Stomach (tissue), 9 donors: Measurements from ENCODE around the gene TBC1D14. TPM values are rescaled to one million over a fixed set of nuclear protein-coding genes. Genes with fewer than 3 reads are reported as not detected.

Source experiments
- DNase-seq, 2 donors: peaks; one replicate each; pipeline versions ENCODE4 v3.0.0 to v3.0.0-alpha.2; 2013 to 2019
- H3K27ac ChIP-seq, 5 donors: fragments of 200-600 bp in 4 of 5; sonication (generic) in 4 of 5; one replicate each; pipeline ENCODE4 v1.5.1; 2013 to 2019; ENCODE audit warnings: mild to moderate bottlenecking in 1 of 5, moderate library complexity in 1 of 5
- H3K27me3 ChIP-seq, 3 donors: fragments of 200-600 bp; sonication (generic); one replicate each; pipeline ENCODE4 v1.5.1; 2017 to 2019; ENCODE audit warnings: mixed run types in 1 of 3
- H3K36me3 ChIP-seq, 4 donors: fragments of 200-600 bp; sonication (generic); 1 replicate in 3 of 4; 2 replicates in 1 of 4; pipeline ENCODE4 v1.5.1; 2016 to 2019
- H3K4me1 ChIP-seq, 4 donors: fragments of 200-600 bp; sonication (generic); one replicate each; pipeline ENCODE4 v1.5.1; 2016 to 2019
- H3K4me3 ChIP-seq, 4 donors: fragments of 200-600 bp; sonication (generic) in 3 of 4; one replicate each; pipeline ENCODE4 v1.5.1; 2016 to 2019; ENCODE audit warnings: mild to moderate bottlenecking in 1 of 4
- H3K9me3 ChIP-seq, 4 donors: fragments of 200-600 bp; sonication (generic); one replicate each; pipeline ENCODE4 v1.5.1; 2016 to 2019
- CTCF ChIP-seq, 7 experiments: fragments of 450-650 bp in 4 of 7; fragments of 200-600 bp in 3 of 7; sonication (generic) in 3 of 7; IDR thresholded peaks; one replicate each; pipeline ENCODE4 v1.5.1; 2016 to 2019; ENCODE audit warnings: antibody characterized with exemption in 7 of 7, control low read depth in 2 of 7, mild to moderate bottlenecking in 1 of 7
- EP300 ChIP-seq: sonication (generic); formaldehyde crosslinking; IDR thresholded peaks from one replicate; pipeline ENCODE4 v1.6.1; 2017; ENCODE audit warnings: antibody characterized with exemption
- POLR2A ChIP-seq, 4 donors: fragments of 450-650 bp; IDR thresholded peaks; one replicate each; pipeline ENCODE4 v1.6.1; 2016; ENCODE audit warnings: antibody characterized with exemption in 4 of 4, control low read depth in 2 of 4, mild to moderate bottlenecking in 1 of 4, moderate library complexity in 1 of 4
- POLR2AphosphoS5 ChIP-seq, 3 donors: sonication (generic); formaldehyde crosslinking; IDR thresholded peaks; one replicate each; pipeline ENCODE4 v1.6.1; 2016; ENCODE audit warnings: antibody characterized with exemption in 3 of 3
- WGBS, 5 donors: extraction: QIAGEN DNeasy Blood & Tissue Kit in 3 of 5; methylation state at CpG; one replicate each; pipeline versions ENCODE4 v1.1.5 to v1.1.7; 2013 to 2018; 5-methylcytosine and 5-hydroxymethylcytosine counted together
- intact Hi-C: fragments of 100-400 bp; cut with DNase I; formaldehyde crosslinking; loops from one replicate; pipeline ENCODE4 v1.15.1; 2023; ENCODE audit warnings: low total_unique reads
- polyA plus RNA-seq, 3 donors: library from polyadenylated mRNA; stranded (reverse); fragments of 200-250 nt; gene quantifications; one replicate each; pipeline ENCODE4 v1.2.3, GENCODE V29; 2013
- total RNA-seq, 5 donors: library from RNA; depleted of rRNA; stranded (reverse); fragments of >200 nt; gene quantifications; one replicate each; pipeline versions ENCODE4 v1.1.0 to v1.2.3, GENCODE V29; 2014 to 2016
- donor health status: healthy with polysubstance abuse.
- donor health status: Bipolar disorder and iron deficiency.
- donor health status: healthy.

Gene TBC1D14
- total and polyA plus RNA-seq, 8 donors, result 19.5 to 72.4 (median 40.4) TPM

- no peak overlapping the region for H3K4me3 ChIP-seq
- H3K9me3 ChIP-seq, result no peaks in the 10 kb centered on the region
- WGBS, 5 donors, result 78 to 88% (median 82%) methylated on average over 12 of the region's 12 CpGs
- DNase-seq, result no peak
- H3K4me1 ChIP-seq, result peaks cover 54 to 98% (median 85%) of the 10 kb centered on the region in 4 donors
- no peaks in the 10 kb centered on the region for H3K27me3 ChIP-seq
- peak overlapping the region; percentile 79 to 99 (median 87) for H3K27ac ChIP-seq
- no peak for TF ChIP-seq POLR2A (IDR thresholded peaks at IDR 0.05)
- no peak for TF ChIP-seq CTCF (IDR thresholded peaks at IDR 0.05)
- no peak for TF ChIP-seq EP300
- TF ChIP-seq POLR2AphosphoS5 (IDR thresholded peaks at IDR 0.05), result no peak
- intact Hi-C loops, result no loop called here
- no peaks in the 10 kb centered on the region for H3K36me3 ChIP-seq
Observed at GRCh38 chr4:6916069-6916586, 6.5 kb downstream of the TBC1D14 start.

- Histone ChIP-seq H3K9me3 (no peaks in the 10 kb centered on the region), H3K4me3 (peak overlapping the region in 1 of 4 donors; percentile 21), H3K36me3 (no peaks in the 10 kb centered on the region), H3K27me3 (no peaks in the 10 kb centered on the region), H3K27ac (peak overlapping the region; percentile 79 to 99 (median 87)), H3K4me1 (peaks cover 48 to 96% (median 83%) of the 10 kb centered on the region in 4 donors)
- peak; percentile 64 to 70 for DNase-seq
- intact Hi-C loops, result no loop called here
- WGBS, 5 donors, result 40 to 47% (median 41%) methylated on average over 15 of the region's 15 CpGs
- TF ChIP-seq POLR2AphosphoS5 (IDR thresholded peaks at IDR 0.05), result peak in 2 of 3 donors; percentile 77 to 80
- no peak for TF ChIP-seq POLR2A (IDR thresholded peaks at IDR 0.05)
Observed at GRCh38 chr4:6916587-6917460, 7.2 kb downstream of the TBC1D14 start.

GRCh38 chr4:6917461-6918271, 8.0 kb downstream of the TBC1D14 start:
- H3K27ac ChIP-seq, result peak overlapping the region; percentile 79 to 99 (median 87)
- no peaks in the 10 kb centered on the region for H3K36me3 ChIP-seq
- peaks cover 44 to 90% (median 75%) of the 10 kb centered on the region in 4 donors for H3K4me1 ChIP-seq
- no peaks in the 10 kb centered on the region for H3K27me3 ChIP-seq
- TF ChIP-seq EP300 (no peak), POLR2A (IDR thresholded peaks at IDR 0.05) (no peak), POLR2AphosphoS5 (IDR thresholded peaks at IDR 0.05) (peak; percentile 43 to 88 (median 85)), CTCF (IDR thresholded peaks at IDR 0.05) (peak in 5 of 7 experiments; percentile 35 to 76 (median 64))
- no peaks in the 10 kb centered on the region for H3K9me3 ChIP-seq
- intact Hi-C loops, result no loop called here
- 13 to 28% (median 20%) methylated on average over 17 to 18 of the region's 18 CpGs for WGBS, 5 donors
- H3K4me3 ChIP-seq, result peak overlapping the region in 1 of 4 donors; percentile 21
- DNase-seq, result peak; percentile 96

GRCh38 chr4:6918338-6918737, 8.7 kb downstream of the TBC1D14 start:
- Histone ChIP-seq H3K27ac (peak overlapping the region; percentile 79 to 99 (median 87)), H3K4me3 (no peak overlapping the region), H3K36me3 (peaks cover 1 to 5% (median 4%) of the 10 kb centered on the region in 4 donors), H3K9me3 (no peaks in the 10 kb centered on the region), H3K4me1 (peaks cover 39 to 83% (median 71%) of the 10 kb centered on the region in 4 donors), H3K27me3 (no peaks in the 10 kb centered on the region)
- intact Hi-C loops, result no loop called here
- WGBS, 5 donors, result 4 to 18% (median 7%) methylated on average over 7 of the region's 7 CpGs
- peak in 1 of 2 donors; percentile 59 for DNase-seq
- TF ChIP-seq POLR2AphosphoS5 (IDR thresholded peaks at IDR 0.05) (no peak), POLR2A (IDR thresholded peaks at IDR 0.05) (no peak), EP300 (no peak), CTCF (IDR thresholded peaks at IDR 0.05) (no peak)
